C4-2B (cell line): Measurements from ENCODE around the gene GIMAP8.

ENCODE experiments used
- CTCF ChIP-seq: fragments of 450-650 bp; conservative IDR thresholded peaks from 2 replicates; pipeline ENCODE4 v1.5.1; 2017; ENCODE audit warnings: mild to moderate bottlenecking
- ZFX ChIP-seq: fragments of 450-650 bp; IDR thresholded peaks from 2 replicates; pipeline ENCODE4 v1.6.1; 2017

GRCh38 chr7:150465414-150465813, 15.0 kb downstream of the GIMAP8 start:
- no peak for TF ChIP-seq CTCF
- no peak for TF ChIP-seq ZFX
